Uterus (tissue), 2 donors: Measurements from ENCODE around the gene GTF2H1.

Experiments
- CTCF ChIP-seq, 4 experiments: fragments of 200-600 bp in 2 of 4; fragments of 450-650 bp in 2 of 4; sonication (generic) in 2 of 4; IDR thresholded peaks; one replicate each; pipeline ENCODE4 v1.5.1; 2016 to 2019; ENCODE audit warnings: antibody characterized with exemption in 4 of 4, mild to moderate bottlenecking in 2 of 4, moderate library complexity in 1 of 4
- POLR2A ChIP-seq, 2 donors: fragments of 450-650 bp; IDR thresholded peaks; one replicate each; pipeline ENCODE4 v1.6.1; 2016; ENCODE audit warnings: antibody characterized with exemption in 2 of 2, mild to moderate bottlenecking in 1 of 2, moderate library complexity in 1 of 2

- TF ChIP-seq CTCF (IDR thresholded peaks at IDR 0.05) = no peak
- TF ChIP-seq POLR2A (IDR thresholded peaks at IDR 0.05) = no peak
Observed at GRCh38 chr11:18304745-18305144, 17.6 kb upstream of the GTF2H1 start.
